ENCODE measurements around the gene G6PD.
"Not testable (repeated sequence)": the region's sequence is repeated elsewhere in the genome, so short reads cannot be mapped to it uniquely, and the experiment has no call there.

GRCh38 chrX:154558060-154558690, 11.5 kb upstream of the G6PD start:
- TF ChIP-seq CREB1 (CRISPR knock-in tag; IDR thresholded peaks at IDR 0.05); PREB (CRISPR knock-in tag; IDR thresholded peaks at IDR 0.05; ENCODE audit: borderline replicate concordance); CREM (CRISPR knock-in tag; IDR thresholded peaks at IDR 0.05); USF1 (CRISPR knock-in tag; IDR thresholded peaks at IDR 0.05); TEAD4 (CRISPR knock-in tag; IDR thresholded peaks at IDR 0.05); ZNF232 (CRISPR knock-in tag; IDR thresholded peaks at IDR 0.05); NR3C1 (CRISPR knock-in tag; conservative IDR thresholded peaks at IDR 0.05; ENCODE audit: low read depth); CTCF (IDR thresholded peaks at IDR 0.05); RELA (CRISPR knock-in tag; IDR thresholded peaks at IDR 0.05; ENCODE audit: borderline replicate concordance); HMGA2 (CRISPR knock-in tag; IDR thresholded peaks at IDR 0.05): not testable (repeated sequence)
